Activated B cell treated with CpG ODN at 0.5 μM for 24 hours (primary cell): ENCODE measurements around the gene POU2F1. TPM values are rescaled to one million over a fixed set of nuclear protein-coding genes. Genes with fewer than 3 reads are reported as not detected.
"Not testable (repeated sequence)": the region's sequence is repeated elsewhere in the genome, so short reads cannot be mapped to it uniquely, and the experiment has no call there.

ENCODE experiments used
- ATAC-seq: fragments of 200-7000 bp; cut with Tn5 transposase; one replicate; pipeline ENCODE4 v1.10.0; 2021; ENCODE audit warnings: low read depth, mild to moderate bottlenecking, moderate library complexity
- CTCF ChIA-PET: fragments of 350-600 bp; sonication (Branson Sonifier 250); formaldehyde crosslinking; loops from one replicate; lab custom pipeline; 2021; ENCODE audit warnings: antibody characterized with exemption; lab: Charles Lee
- POLR2A ChIA-PET: fragments of 350-600 bp; sonication (Branson Sonifier 250); formaldehyde crosslinking; loops from one replicate; lab custom pipeline; 2021; ENCODE audit warnings: antibody characterized with exemption; lab: Charles Lee
- DNase-seq: peaks from one replicate; pipeline ENCODE4 v3.0.0; 2022
- H3K27ac Mint-ChIP-seq: one replicate; pipeline ENCODE4 v1.8.0; 2020; ENCODE audit warnings: mixed read lengths
- H3K27me3 Mint-ChIP-seq: one replicate; pipeline ENCODE4 v1.8.0; 2021; ENCODE audit warnings: mixed read lengths
- H3K36me3 Mint-ChIP-seq: one replicate; pipeline ENCODE4 v1.8.0; 2021; ENCODE audit warnings: low read depth, mixed read lengths
- H3K4me1 Mint-ChIP-seq: one replicate; pipeline ENCODE4 v1.8.0; 2021; ENCODE audit warnings: mixed read lengths
- H3K4me3 Mint-ChIP-seq: one replicate; pipeline ENCODE4 v1.8.0; 2020; ENCODE audit warnings: mild to moderate bottlenecking, mixed read lengths
- H3K9me3 Mint-ChIP-seq: one replicate; pipeline ENCODE4 v1.8.0; 2020; ENCODE audit warnings: mixed read lengths
- intact Hi-C: fragments of 100-400 bp; cut with micrococcal nuclease; formaldehyde crosslinking; loops from one replicate; pipeline ENCODE4 v1.15.1; 2024
- total RNA-seq: library from RNA; stranded (reverse); gene quantifications from 2 replicates; pipeline ENCODE4 v1.2.3, GENCODE V29; 2022
- TF ChIP-seq, protein P1 (sequence below): fragments of 200-600 bp; IDR thresholded peaks from one replicate; pipeline ENCODE4 v1.8.0; 2022; ENCODE audit warnings: antibody characterized with exemption, mild to moderate bottlenecking

POU2F1 gene
- total RNA-seq, 1 donor from 2014 or later = 35.5 TPM

DNA sequence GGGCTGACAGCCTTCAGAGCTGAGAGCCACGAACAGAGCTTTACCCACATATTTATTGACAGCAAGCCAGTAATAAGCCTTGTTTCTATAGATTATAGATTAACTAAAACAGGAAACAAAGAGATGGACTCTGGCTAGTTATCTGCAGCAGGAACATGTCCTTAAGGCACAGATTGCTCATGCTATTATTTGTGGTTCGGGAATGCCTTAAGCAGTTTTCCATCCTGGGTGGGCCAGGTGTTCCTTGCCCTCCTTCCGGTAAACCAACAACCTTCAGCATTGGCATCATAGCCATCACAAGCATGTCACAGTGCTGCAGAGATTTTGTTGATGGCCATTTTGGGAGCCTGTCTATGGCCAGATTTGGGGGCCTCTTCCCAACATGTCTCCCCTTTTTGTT is 96.8 kb downstream of the POU2F1 start:
- peaks cover 7% of the 10 kb centered on the region for H3K4me1 Mint-ChIP-seq
- no peak overlapping the region for H3K4me3 Mint-ChIP-seq
- peaks cover 68% of the 10 kb centered on the region for H3K36me3 Mint-ChIP-seq
- no peak overlapping the region for H3K27ac Mint-ChIP-seq
- no peaks in the 10 kb centered on the region for H3K27me3 Mint-ChIP-seq
- TF ChIP-seq, protein P1, sequence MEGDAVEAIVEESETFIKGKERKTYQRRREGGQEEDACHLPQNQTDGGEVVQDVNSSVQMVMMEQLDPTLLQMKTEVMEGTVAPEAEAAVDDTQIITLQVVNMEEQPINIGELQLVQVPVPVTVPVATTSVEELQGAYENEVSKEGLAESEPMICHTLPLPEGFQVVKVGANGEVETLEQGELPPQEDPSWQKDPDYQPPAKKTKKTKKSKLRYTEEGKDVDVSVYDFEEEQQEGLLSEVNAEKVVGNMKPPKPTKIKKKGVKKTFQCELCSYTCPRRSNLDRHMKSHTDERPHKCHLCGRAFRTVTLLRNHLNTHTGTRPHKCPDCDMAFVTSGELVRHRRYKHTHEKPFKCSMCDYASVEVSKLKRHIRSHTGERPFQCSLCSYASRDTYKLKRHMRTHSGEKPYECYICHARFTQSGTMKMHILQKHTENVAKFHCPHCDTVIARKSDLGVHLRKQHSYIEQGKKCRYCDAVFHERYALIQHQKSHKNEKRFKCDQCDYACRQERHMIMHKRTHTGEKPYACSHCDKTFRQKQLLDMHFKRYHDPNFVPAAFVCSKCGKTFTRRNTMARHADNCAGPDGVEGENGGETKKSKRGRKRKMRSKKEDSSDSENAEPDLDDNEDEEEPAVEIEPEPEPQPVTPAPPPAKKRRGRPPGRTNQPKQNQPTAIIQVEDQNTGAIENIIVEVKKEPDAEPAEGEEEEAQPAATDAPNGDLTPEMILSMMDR = no peak
- ATAC-seq = no peak
- ChIA-PET POLR2A (no interaction called here), CTCF (no interaction called here)
- H3K9me3 Mint-ChIP-seq = peaks cover 48% of the 10 kb centered on the region
- no peak for DNase-seq
- intact Hi-C loops = no loop called here

DNA sequence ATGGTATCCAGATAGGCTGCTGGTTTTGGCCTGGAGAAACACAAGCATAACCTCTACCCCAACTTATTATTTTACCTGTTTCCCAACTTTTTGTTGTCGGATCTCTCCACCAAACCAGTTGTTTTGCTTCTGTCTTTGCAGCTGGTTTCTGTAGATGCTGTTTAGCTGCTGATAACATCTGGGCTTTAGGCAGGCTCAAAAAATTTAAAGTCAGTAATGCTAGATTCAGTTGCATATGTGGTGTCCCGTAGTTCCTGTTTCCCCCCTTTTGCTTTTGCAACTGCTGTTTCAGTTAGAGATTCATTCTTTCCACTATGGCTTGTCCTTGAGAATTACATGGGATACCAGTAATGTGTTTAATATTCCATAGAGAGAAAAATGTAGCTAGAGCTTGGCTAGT is 98.5 kb downstream of the POU2F1 start:
- H3K27me3 Mint-ChIP-seq, H3K4me3 Mint-ChIP-seq, CTCF ChIA-PET, POLR2A ChIA-PET, H3K4me1 Mint-ChIP-seq, ATAC-seq, H3K27ac Mint-ChIP-seq, intact Hi-C loops, DNase-seq: not testable (repeated sequence)
- peaks cover 55% of the 10 kb centered on the region for H3K9me3 Mint-ChIP-seq
- peaks cover 81% of the 10 kb centered on the region for H3K36me3 Mint-ChIP-seq

DNA sequence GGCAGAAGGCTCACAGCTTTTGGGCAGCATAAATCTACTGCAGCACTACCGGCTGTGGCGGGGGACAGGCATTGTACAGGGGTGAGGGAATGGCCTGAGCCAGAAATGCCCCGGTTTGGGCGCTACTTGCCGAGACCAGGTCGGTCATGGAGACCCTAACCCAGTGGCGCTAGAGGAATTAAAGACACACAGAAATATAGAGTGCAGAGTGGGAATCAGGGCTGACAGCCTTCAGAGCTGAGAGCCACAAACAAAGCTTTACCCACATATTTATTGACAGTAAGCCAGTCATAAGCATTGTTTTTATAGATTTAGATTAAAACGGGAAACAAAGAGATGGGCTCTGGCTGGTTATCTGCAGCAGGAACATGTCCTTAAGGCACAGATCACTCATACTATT is 101.8 kb downstream of the POU2F1 start:
- intact Hi-C loops = no loop called here
- peaks cover 86% of the 10 kb centered on the region for H3K36me3 Mint-ChIP-seq
- TF ChIP-seq, protein P1 = no peak
- peaks cover 8% of the 10 kb centered on the region for H3K4me1 Mint-ChIP-seq
- ATAC-seq (no peak), DNase-seq (no peak)
- CTCF ChIA-PET = no interaction called here
- no peak overlapping the region for H3K4me3 Mint-ChIP-seq
- no peak overlapping the region for H3K27ac Mint-ChIP-seq
- peaks cover 51% of the 10 kb centered on the region for H3K9me3 Mint-ChIP-seq
- no peaks in the 10 kb centered on the region for H3K27me3 Mint-ChIP-seq
- POLR2A ChIA-PET = no interaction called here

DNA sequence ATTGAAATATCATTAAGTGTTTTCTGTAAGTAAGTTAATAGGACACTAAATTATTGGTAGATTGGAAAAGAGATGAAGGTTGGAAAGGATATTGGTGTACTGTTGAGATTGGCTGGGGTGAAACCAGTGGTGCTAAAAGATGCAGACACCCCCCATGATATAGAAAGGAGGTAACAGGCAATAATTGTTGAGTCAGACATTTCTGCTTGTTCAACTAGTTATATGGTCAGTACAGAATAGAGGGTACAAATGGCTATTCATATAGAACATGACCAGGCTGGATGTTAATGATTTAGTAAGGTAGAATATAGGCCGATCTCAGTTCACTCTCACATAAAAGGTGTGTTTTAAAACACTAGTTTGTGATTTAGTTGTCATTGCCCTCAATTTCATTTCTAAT is 104.5 kb downstream of the POU2F1 start:
- TF ChIP-seq, protein P1 = no peak
- Mint-ChIP-seq H3K4me1 (peaks cover 30% of the 10 kb centered on the region), H3K9me3 (peaks cover 31% of the 10 kb centered on the region), H3K27ac (no peak overlapping the region), H3K4me3 (no peak overlapping the region), H3K36me3 (peaks cover 68% of the 10 kb centered on the region), H3K27me3 (no peaks in the 10 kb centered on the region)
- CTCF ChIA-PET = interaction anchor here (0.7 kb wide), 1 partner anchor 277 kb away, joined by 3 read pairs; no protein-coding TSS in a partner anchor
- POLR2A ChIA-PET = no interaction called here
- intact Hi-C loops = loop anchor here (5.0 kb wide), 2 partner anchors 292 to 612 kb away; partner anchors contain the start of genes DCAF6 and MPC2
- DNase-seq = no peak
- ATAC-seq = no peak

DNA sequence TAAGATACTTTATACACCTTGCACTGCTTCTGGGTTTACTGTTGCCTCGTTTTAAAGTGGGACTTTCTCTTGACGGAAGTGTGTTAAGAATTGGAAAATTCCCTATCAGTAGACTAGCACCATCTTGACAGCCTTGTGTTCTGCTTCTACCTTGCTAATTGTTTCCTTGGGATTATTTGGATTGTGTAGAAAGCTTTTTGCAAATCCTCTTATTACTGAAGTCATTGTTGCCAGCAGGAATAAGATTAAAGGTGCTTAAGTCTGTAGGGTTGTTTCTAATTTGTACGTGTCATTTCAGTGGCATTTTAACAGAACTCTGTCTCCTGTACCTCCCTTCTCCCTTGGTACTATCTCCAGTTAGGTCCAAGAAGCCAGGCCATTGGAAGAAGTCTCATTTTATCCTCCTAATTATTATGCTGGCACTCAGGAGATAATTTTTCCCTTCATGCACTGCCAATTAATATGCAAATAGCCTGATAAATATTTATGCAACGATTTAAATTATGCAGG is 107.7 kb downstream of the POU2F1 start:
- Mint-ChIP-seq H3K4me1 (peaks cover 60% of the 10 kb centered on the region), H3K4me3 (peak overlapping the region; percentile 84), H3K27ac (peak overlapping the region; percentile 97), H3K27me3 (no peaks in the 10 kb centered on the region), H3K9me3 (peaks cover 9% of the 10 kb centered on the region), H3K36me3 (peaks cover 46% of the 10 kb centered on the region)
- intact Hi-C loops = loop anchor here (2.0 to 5.0 kb wide), 3 partner anchors 102 to 609 kb away; partner anchors contain the start of genes DCAF6 and MPC2
- TF ChIP-seq, protein P1 = no peak
- CTCF ChIA-PET = interaction anchor here (1.5 to 4.3 kb wide), 5 partner anchors 13 to 108 kb away, joined by 5 to 21 read pairs (median 7); partner anchors contain the start of gene POU2F1
- POLR2A ChIA-PET = interaction anchor here (1.1 to 4.8 kb wide), 3 partner anchors 15 to 107 kb away, joined by 9 to 51 read pairs (median 15); partner anchors contain the start of gene POU2F1
- DNase-seq (no peak), ATAC-seq (no peak)
